GM18499 (cell line): ENCODE data around the gene HNRNPF.
"Not testable (repeated sequence)": the region's sequence is repeated elsewhere in the genome, so short reads cannot be mapped to it uniquely, and the experiment has no call there.

Source experiments
- ATAC-seq: cut with Tn5 transposase; IDR thresholded peaks from one replicate; pipeline ENCODE4 v1.9.1; 2021; ENCODE audit warnings: moderate number of reproducible peaks; ENCODE audit not compliant: insufficient read depth, unreplicated experiment

HNRNPF gene

GRCh38 chr10:43421944-43422343 lies 13.0 kb upstream of the HNRNPF start:
- not testable (repeated sequence) for ATAC-seq

GRCh38 chr10:43421519-43421918 lies 12.5 kb upstream of the HNRNPF start:
- ATAC-seq = no peak

- peak; percentile 5 for ATAC-seq
These were observed 12.2 kb upstream of the HNRNPF start for GRCh38 chr10:43421201-43421507.

GRCh38 chr10:43420369-43421200 lies 11.6 kb upstream of the HNRNPF start:
- ATAC-seq = peak; percentile 50

GRCh38 chr10:43419997-43420368 lies 11.0 kb upstream of the HNRNPF start:
- no peak for ATAC-seq

- peak; percentile 35 for ATAC-seq
These were observed 9.2 kb upstream of the HNRNPF start for GRCh38 chr10:43417950-43418768.

GRCh38 chr10:43415544-43415943 lies 6.6 kb upstream of the HNRNPF start:
- no peak for ATAC-seq

- ATAC-seq = no peak
These were observed 2.5 kb upstream of the HNRNPF start for GRCh38 chr10:43411536-43411935.

GRCh38 chr10:43410345-43410744 lies 1.4 kb upstream of the HNRNPF start:
- no peak for ATAC-seq

- no peak for ATAC-seq
These were observed 561 bp upstream of the HNRNPF start for GRCh38 chr10:43409385-43410109.

- no peak for ATAC-seq
These were observed 666 bp downstream of the HNRNPF start for GRCh38 chr10:43408331-43408709.

GRCh38 chr10:43407576-43408330 lies 1.2 kb downstream of the HNRNPF start:
- peak; percentile 34 for ATAC-seq

GRCh38 chr10:43407148-43407575 lies 1.8 kb downstream of the HNRNPF start:
- no peak for ATAC-seq

GRCh38 chr10:43404704-43405084 lies 4.3 kb downstream of the HNRNPF start:
- no peak for ATAC-seq

- ATAC-seq = no peak
These were observed 4.9 kb downstream of the HNRNPF start for GRCh38 chr10:43403911-43404703.

- ATAC-seq = no peak
These were observed 6.0 kb downstream of the HNRNPF start for GRCh38 chr10:43402880-43403452.

- ATAC-seq = no peak
These were observed 6.8 kb downstream of the HNRNPF start for GRCh38 chr10:43402176-43402575.

GRCh38 chr10:43401627-43402026 lies 7.4 kb downstream of the HNRNPF start:
- no peak for ATAC-seq
